GM12878 (cell line): Measurements from ENCODE around the gene UPP2.

Experiments used
- CEBPB ChIP-seq, 2 experiments: fragments of 150-350 bp in 1 of 2; IDR thresholded peaks; 2 replicates each; pipeline ENCODE4 v1.6.1; 2012 to 2014; ENCODE audit warnings: low read depth in 2 of 2, low read length in 2 of 2, borderline replicate concordance in 1 of 2, inconsistent platforms in 1 of 2
- EZH2 ChIP-seq: IDR thresholded peaks from 2 replicates; pipeline ENCODE4 v1.6.1; 2012; ENCODE audit warnings: low read depth, mild to moderate bottlenecking, control low read depth, inconsistent platforms, low read length, borderline replicate concordance; ENCODE audit not compliant: control insufficient read depth
- HDAC2 ChIP-seq: fragments of 200-600 bp; sonication (generic); IDR thresholded peaks from 2 replicates; pipeline ENCODE4 v1.6.1; 2017
- KDM1A ChIP-seq: fragments of 200-600 bp; sonication (generic); IDR thresholded peaks from 2 replicates; pipeline ENCODE4 v1.6.1; 2016; ENCODE audit warnings: borderline replicate concordance
- POLR2AphosphoS5 ChIP-seq: IDR thresholded peaks from 2 replicates; pipeline ENCODE4 v1.6.1; 2011; ENCODE audit warnings: mild to moderate bottlenecking, low read length, inconsistent platforms
- RCOR1 ChIP-seq: conservative IDR thresholded peaks from 2 replicates; pipeline ENCODE4 v1.6.1; 2012; ENCODE audit warnings: low read depth, low read length, improper control_type of control experiment
- SP1 ChIP-seq: IDR thresholded peaks from one replicate; pipeline ENCODE4 v1.6.1; 2011; ENCODE audit warnings: low read depth, low read length
- YY1 ChIP-seq: IDR thresholded peaks from 2 replicates; pipeline ENCODE4 v1.6.1; 2011; ENCODE audit warnings: low read depth, mild to moderate bottlenecking, low read length
- TF ChIP-seq, protein P1 (sequence below): IDR thresholded peaks from 2 replicates; pipeline ENCODE4 v1.6.1; 2011; ENCODE audit warnings: low read depth, low read length, improper control_type of control experiment, borderline replicate concordance
- TF ChIP-seq, protein P2 (sequence below): fragments of 450-650 bp; IDR thresholded peaks from 2 replicates; pipeline ENCODE4 v1.6.1; 2017; ENCODE audit warnings: mild to moderate bottlenecking
- TF ChIP-seq, protein P3 (sequence below): IDR thresholded peaks from 2 replicates; pipeline ENCODE4 v1.6.1; 2012; ENCODE audit warnings: low read depth, low read length, improper control_type of control experiment
- TF ChIP-seq, protein P4 (sequence below): fragments of 450-650 bp; formaldehyde crosslinking; IDR thresholded peaks from 2 replicates; pipeline ENCODE4 v1.4.0; 2022; ENCODE audit warnings: mild to moderate bottlenecking, moderate library complexity
- TF ChIP-seq, protein P5 (sequence below), 3 experiments: IDR thresholded peaks in 2 of 3; conservative IDR thresholded peaks in 1 of 3; 2 replicates each; pipeline ENCODE4 v1.5.1; 2011; ENCODE audit warnings: low read depth in 3 of 3, low read length in 3 of 3, mild to moderate bottlenecking in 3 of 3, control low read depth in 2 of 3, moderate library complexity in 2 of 3, inconsistent platforms in 1 of 3, mixed read lengths in 1 of 3; ENCODE audit not compliant: control insufficient read depth in 2 of 3, insufficient read depth in 1 of 3; ENCODE audit errors: extremely low read depth in 1 of 3

DNA sequence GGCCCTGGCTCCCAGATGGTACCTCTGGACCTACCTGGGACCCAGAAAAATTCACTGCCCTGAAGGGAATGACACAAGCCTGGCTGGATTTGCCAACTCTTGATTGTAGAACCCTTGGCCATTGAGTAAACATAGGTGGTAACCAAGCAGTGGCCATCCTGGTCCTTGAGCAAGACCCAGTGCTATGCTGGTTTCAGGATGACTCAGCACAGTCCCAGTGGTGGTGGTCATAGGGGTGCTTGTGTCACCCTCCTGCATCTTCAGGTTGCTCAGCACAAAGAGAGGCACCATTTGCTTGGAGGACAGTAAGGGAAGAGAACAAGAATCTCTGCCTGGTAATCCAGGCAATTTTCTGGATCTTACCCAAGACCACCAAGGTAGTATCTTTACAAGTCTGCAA is 52.9 kb downstream of the UPP2 start:
- TF ChIP-seq KDM1A: no peak
- TF ChIP-seq SP1: no peak
- TF ChIP-seq CEBPB (IDR thresholded peaks at IDR 0.05; ENCODE audit: borderline replicate concordance in 1 of 2, low read depth in 2 of 2, low read length in 2 of 2): no peak
- TF ChIP-seq, protein P1, sequence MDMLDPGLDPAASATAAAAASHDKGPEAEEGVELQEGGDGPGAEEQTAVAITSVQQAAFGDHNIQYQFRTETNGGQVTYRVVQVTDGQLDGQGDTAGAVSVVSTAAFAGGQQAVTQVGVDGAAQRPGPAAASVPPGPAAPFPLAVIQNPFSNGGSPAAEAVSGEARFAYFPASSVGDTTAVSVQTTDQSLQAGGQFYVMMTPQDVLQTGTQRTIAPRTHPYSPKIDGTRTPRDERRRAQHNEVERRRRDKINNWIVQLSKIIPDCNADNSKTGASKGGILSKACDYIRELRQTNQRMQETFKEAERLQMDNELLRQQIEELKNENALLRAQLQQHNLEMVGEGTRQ: no peak
- no peak for TF ChIP-seq POLR2AphosphoS5
- TF ChIP-seq RCOR1: no peak
- no peak for TF ChIP-seq YY1
- TF ChIP-seq HDAC2: no peak
- TF ChIP-seq EZH2: no peak
- TF ChIP-seq, protein P2, sequence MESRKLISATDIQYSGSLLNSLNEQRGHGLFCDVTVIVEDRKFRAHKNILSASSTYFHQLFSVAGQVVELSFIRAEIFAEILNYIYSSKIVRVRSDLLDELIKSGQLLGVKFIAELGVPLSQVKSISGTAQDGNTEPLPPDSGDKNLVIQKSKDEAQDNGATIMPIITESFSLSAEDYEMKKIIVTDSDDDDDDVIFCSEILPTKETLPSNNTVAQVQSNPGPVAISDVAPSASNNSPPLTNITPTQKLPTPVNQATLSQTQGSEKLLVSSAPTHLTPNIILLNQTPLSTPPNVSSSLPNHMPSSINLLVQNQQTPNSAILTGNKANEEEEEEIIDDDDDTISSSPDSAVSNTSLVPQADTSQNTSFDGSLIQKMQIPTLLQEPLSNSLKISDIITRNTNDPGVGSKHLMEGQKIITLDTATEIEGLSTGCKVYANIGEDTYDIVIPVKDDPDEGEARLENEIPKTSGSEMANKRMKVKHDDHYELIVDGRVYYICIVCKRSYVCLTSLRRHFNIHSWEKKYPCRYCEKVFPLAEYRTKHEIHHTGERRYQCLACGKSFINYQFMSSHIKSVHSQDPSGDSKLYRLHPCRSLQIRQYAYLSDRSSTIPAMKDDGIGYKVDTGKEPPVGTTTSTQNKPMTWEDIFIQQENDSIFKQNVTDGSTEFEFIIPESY: no peak
- TF ChIP-seq, protein P3, sequence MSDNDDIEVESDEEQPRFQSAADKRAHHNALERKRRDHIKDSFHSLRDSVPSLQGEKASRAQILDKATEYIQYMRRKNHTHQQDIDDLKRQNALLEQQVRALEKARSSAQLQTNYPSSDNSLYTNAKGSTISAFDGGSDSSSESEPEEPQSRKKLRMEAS: no peak
- TF ChIP-seq, protein P4, sequence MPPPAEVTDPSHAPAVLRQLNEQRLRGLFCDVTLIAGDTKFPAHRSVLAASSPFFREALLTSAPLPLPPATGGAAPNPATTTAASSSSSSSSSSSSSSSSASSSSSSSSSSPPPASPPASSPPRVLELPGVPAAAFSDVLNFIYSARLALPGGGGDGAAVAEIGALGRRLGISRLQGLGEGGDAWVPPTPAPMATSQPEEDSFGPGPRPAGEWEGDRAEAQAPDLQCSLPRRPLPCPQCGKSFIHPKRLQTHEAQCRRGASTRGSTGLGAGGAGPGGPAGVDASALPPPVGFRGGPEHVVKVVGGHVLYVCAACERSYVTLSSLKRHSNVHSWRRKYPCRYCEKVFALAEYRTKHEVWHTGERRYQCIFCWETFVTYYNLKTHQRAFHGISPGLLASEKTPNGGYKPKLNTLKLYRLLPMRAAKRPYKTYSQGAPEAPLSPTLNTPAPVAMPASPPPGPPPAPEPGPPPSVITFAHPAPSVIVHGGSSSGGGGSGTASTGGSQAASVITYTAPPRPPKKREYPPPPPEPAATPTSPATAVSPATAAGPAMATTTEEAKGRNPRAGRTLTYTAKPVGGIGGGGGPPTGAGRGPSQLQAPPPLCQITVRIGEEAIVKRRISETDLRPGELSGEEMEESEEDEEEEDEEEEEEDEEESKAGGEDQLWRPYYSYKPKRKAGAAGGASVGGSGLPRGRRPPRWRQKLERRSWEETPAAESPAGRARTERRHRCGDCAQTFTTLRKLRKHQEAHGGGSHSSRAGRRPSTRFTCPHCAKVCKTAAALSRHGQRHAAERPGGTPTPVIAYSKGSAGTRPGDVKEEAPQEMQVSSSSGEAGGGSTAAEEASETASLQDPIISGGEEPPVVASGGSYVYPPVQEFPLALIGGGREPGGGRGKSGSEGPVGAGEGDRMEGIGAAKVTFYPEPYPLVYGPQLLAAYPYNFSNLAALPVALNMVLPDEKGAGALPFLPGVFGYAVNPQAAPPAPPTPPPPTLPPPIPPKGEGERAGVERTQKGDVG: no peak
- TF ChIP-seq, protein P5, sequence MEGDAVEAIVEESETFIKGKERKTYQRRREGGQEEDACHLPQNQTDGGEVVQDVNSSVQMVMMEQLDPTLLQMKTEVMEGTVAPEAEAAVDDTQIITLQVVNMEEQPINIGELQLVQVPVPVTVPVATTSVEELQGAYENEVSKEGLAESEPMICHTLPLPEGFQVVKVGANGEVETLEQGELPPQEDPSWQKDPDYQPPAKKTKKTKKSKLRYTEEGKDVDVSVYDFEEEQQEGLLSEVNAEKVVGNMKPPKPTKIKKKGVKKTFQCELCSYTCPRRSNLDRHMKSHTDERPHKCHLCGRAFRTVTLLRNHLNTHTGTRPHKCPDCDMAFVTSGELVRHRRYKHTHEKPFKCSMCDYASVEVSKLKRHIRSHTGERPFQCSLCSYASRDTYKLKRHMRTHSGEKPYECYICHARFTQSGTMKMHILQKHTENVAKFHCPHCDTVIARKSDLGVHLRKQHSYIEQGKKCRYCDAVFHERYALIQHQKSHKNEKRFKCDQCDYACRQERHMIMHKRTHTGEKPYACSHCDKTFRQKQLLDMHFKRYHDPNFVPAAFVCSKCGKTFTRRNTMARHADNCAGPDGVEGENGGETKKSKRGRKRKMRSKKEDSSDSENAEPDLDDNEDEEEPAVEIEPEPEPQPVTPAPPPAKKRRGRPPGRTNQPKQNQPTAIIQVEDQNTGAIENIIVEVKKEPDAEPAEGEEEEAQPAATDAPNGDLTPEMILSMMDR (IDR thresholded peaks at IDR 0.05 in 2 of 3, conservative IDR thresholded peaks at IDR 0.05 in 1 of 3; ENCODE audit: control insufficient read depth in 2 of 3, extremely low read depth in 1 of 3, insufficient read depth in 1 of 3, low read depth in 3 of 3, low read length in 3 of 3): no peak
